GM18951 (cell line): ENCODE data around the gene CRNN.

Experiments
- POLR2A ChIP-seq: IDR thresholded peaks from 4 replicates; pipeline ENCODE4 v1.6.1; 2011; ENCODE audit warnings: mild to moderate bottlenecking; ENCODE audit not compliant: insufficient read length, insufficient read depth; ENCODE audit errors: extremely low read depth
- in situ Hi-C: fragments of 300-500 bp; cut with MboI; formaldehyde crosslinking; loops from one replicate; pipeline ENCODE4 v1.12.0; 2022; ENCODE audit warnings: low sequenced_read_pairs, mixed read lengths, inconsistent platforms; ENCODE audit not compliant: unreplicated experiment

Gene CRNN

DNA sequence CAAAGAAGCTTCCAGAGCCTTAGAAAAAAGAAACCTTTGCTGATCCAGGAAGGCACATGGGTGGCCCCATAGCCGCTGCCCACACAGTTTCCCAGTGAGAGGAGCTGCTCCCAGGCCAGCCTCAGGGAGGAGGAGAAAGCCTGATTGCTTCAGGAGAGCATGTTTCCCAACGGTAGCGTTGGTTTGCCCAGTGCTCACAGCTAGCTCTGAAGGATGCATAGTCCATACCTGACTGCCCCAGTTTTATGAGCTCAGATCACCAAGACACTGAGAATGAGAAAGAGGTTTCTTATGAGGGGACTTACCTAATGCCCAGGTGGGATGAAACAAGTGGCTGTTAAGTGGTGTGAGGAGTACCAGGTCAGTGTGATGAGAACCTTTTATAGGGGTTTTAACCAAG is at the start of gene CRNN:
TSS of gene CRNN (minus strand) at position 355 of the 400 bp plus-strand sequence. CDS start 2,030 bp downstream, outside the sequence.
- in situ Hi-C loops, result no loop called here
- TF ChIP-seq POLR2A, result no peak

DNA sequence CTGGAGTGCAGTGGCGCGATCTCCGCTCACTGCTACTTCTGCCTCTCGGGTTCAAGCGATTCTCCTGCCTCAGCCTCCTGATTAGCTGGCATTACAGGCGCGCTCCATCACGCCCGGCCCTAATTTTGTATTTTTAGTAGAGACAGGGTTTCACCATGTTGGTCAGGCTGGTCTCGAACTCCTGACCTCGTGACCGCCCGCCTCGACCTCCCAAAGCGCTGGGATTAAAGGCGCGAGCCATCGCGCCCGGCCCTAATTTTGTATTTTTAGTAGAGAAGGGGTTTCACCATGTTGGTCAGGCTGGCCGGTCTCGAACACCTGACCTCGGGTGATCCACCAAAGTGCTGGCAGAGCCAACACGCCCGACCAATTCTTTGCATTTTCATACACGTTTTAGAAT is 48.6 kb upstream of the CRNN start:
- in situ Hi-C loops, result loop anchor here (25.0 kb wide), 1 partner anchor 400 kb away; no protein-coding TSS in a partner anchor
- TF ChIP-seq POLR2A, result no peak

DNA sequence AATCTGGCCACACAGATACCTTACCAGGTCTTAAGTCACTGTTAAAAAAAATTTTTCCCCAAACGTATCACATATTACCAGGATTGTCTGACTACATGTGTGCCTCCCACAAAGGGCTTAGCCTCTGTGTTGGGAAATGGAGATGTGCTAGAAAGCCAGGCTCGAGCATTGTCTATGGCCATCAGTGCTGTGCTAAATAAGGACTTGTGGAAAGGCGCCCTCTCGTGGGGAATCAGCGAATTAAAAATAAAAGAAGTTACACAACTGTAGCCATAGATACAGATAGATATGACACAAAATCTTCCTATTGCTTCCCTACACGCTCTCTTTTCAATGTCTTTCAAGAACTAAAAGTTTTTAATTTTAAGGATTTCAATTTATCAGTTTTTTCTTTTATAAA is 47.5 kb upstream of the CRNN start:
- no peak for TF ChIP-seq POLR2A
- in situ Hi-C loops, result loop anchor here (25.0 kb wide), 1 partner anchor 399 kb away; no protein-coding TSS in a partner anchor

DNA sequence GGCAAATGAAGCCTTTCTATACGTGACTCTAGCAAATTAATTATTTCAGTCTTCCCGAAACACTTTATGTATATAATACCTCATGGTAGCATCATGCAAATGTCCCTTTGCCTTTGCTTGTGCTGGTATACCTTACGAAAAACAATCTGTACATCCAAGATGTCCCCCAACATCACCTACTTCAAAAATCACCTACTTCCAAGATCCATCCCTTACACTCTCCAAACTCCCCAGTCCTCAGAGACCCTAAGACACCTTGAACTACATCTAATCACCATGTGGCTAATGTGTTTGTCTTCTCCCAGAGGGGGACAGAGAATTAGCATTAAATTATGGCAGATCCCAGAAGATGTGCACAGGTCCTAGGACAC is 46.5 kb upstream of the CRNN start:
- in situ Hi-C loops, result loop anchor here (25.0 kb wide), 1 partner anchor 398 kb away; no protein-coding TSS in a partner anchor
- no peak for TF ChIP-seq POLR2A

DNA sequence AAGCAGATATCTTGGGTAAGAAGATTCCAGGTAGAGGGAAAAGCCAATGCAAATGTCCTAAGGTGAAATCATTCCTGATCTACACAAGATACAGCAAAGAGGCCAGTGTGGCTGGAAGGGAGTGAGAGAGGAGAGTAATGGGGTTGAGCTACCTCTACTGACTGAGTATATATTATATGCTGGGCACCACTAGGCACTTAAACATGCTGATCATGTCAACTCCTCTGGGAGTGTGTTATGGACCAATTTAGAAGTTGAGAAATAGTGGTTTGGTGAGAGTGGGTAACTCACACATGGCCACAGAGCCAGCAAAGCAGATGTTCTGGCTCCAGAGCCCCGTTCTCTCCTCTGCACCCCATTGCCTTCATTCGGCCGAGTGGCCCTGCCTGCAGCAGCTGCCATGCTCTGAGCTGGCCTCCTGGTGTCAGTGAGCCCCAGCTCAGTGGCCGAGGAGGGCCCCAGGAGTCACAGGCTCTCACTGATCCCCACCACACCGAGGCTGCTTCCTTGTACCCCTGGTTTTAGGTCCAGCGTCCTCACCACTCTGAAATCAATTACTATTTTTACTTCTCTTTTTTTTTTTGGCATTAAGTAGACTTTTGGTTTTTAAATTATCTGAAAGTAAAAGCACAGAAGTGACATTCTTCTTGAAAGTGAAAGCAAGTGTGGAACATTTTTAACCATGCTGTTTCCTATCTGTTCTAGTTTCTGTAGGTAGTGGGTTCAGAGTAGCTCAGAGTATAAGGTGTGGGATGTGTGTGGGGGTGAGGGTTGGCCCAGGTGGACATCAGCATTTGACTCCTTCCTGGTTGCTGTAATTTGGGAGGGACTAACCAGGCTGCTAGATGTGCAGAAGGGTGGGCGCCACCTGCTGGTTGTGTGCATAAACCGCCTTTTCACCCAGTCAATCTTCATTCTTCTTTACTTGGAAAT is 45.8 kb upstream of the CRNN start:
- in situ Hi-C loops, result loop anchor here (25.0 kb wide), 1 partner anchor 398 kb away; no protein-coding TSS in a partner anchor
- TF ChIP-seq POLR2A, result no peak

DNA sequence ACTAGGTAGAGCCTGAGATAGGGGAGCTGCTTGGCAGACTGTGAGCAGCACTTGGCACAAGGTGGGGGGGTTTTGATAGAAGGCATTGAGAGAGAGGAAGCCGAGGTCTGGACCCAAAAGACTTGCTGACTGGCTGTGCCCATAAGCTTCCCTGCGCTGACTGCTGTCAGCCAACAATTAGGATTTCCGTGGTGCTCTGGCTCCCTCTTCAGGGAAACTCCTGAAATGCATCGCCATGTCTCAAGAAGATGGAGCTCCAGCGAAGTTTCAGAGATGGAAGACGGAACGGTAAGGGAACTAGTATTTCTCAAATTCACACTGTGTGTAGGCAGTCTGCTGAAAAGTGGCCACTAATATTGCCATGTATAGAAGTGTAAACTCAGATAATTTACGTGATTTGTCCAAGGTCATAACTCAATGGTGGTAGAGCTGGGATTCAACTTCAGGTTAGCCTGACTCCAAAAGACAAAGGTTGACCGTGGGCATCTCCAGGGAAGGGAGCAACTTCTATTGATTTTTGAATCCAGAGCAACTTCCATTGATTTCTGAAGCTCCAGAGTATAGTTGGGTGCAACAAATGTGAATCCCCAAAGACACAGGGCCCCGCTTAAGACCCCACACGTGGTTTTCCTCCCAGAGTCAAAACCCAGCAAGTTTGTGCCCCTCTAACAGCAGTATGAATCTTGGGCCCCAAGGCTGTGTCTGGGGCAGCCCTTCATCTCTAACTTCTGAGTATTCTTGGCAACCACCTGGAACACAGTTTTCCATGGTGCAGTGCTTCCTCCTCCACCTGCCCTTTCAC is 44.5 kb upstream of the CRNN start:
- no peak for TF ChIP-seq POLR2A
- in situ Hi-C loops, result loop anchor here (25.0 kb wide), 1 partner anchor 396 kb away; no protein-coding TSS in a partner anchor

DNA sequence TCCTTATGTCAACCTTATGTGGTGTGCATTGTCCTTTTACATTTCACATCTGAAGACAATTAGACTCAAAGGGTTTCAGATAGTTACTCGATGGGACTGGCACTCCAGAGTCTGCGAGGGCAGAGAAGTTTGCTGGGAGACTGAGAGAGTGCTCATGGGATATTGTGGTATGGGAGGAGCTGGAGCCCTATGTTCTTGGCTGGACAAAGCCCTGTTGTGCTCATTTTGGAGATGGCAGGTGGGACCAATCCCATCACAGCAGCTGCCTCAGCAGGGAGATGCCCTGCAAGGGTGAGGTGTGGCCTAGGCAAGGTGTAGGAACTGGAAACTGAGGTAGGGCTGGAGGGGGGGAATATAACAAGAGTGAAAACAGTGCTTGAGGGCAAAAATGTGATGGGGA is 43.5 kb upstream of the CRNN start:
- no peak for TF ChIP-seq POLR2A
- in situ Hi-C loops, result loop anchor here (25.0 kb wide), 1 partner anchor 395 kb away; no protein-coding TSS in a partner anchor

DNA sequence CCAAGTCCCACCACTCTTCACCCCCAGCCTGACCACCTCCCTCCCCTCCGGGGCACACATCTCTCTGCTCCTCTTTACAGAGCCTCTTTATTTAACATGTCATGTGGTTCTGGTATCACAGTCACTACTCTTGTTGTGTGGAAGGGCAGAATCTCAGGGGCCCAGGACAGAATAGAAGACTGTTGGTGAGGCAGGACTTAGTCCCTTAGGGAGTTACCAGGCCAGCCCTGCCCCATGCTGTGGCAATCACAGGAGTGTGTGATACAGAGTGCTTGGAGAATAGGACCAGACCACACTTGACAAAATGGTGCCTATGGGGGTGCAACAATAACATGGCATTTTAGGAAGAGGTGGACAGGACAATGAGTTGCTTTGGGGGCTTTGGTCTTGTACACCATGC is 43.0 kb upstream of the CRNN start:
- in situ Hi-C loops, result loop anchor here (25.0 kb wide), 1 partner anchor 395 kb away; no protein-coding TSS in a partner anchor
- TF ChIP-seq POLR2A, result no peak

DNA sequence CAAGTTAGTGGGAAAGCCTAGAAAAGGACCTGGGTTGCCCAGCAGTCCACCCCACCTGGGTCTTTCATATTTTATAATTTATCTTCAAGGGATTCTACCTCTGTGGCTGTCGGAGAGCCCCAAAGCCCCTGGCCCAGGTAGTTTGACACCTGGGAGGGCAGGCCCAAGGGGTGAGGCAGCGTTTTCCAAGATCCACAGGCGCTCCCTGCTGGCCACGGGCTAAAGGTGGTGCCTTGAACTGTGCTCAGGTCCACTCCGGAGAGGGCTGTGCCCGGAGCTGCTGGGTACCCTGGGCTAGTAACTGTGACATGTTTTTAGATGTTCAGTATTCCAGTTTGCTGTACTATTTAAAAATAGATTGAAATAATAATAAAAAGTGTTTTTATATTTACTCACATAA is 37.2 kb upstream of the CRNN start:
- in situ Hi-C loops, result loop anchor here (25.0 kb wide), 1 partner anchor 389 kb away; no protein-coding TSS in a partner anchor
- no peak for TF ChIP-seq POLR2A

DNA sequence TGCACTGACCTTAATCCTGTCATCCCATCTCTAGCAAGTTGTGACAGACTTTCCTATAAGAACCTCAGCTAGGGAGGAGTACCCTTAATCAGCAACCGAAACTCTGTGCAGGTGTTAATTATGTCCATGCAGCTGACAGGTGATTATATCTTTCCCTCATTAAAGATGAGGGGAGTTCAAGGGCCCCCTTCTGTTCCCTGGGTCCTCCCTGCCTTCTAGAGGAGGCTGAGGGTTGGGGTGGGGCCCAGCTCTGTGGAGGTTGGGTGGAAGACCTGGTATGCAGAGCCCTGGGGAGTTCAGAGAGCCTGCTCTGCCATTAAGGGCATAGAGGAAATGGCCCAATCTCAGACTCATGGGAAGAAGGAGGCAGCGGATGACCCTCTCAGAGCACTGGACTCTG is 35.6 kb upstream of the CRNN start:
- in situ Hi-C loops, result loop anchor here (10.0 to 25.0 kb wide), 2 partner anchors 255 to 387 kb away; no protein-coding TSS in a partner anchor
- TF ChIP-seq POLR2A, result no peak

DNA sequence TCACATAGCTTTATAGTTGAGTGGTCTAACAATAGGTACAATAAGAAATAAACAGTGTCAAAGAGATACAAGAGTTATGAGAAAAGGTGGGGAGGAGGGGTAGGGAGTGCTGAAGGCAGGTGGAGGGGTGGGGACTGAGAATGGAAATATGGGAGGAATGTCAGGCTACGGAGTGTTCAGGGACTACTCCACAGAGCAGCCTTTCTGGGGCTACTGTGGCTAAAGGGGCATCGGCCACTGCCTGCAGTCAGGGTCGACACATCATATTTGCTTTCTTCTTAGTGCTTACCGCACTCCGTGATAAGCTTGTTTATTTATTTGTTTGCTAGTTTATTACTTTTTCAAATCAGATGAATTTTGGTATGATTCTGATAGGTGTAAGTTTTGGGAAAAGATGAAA is 34.4 kb upstream of the CRNN start:
- in situ Hi-C loops, result loop anchor here (10.0 kb wide), 1 partner anchor 254 kb away; no protein-coding TSS in a partner anchor
- no peak for TF ChIP-seq POLR2A

DNA sequence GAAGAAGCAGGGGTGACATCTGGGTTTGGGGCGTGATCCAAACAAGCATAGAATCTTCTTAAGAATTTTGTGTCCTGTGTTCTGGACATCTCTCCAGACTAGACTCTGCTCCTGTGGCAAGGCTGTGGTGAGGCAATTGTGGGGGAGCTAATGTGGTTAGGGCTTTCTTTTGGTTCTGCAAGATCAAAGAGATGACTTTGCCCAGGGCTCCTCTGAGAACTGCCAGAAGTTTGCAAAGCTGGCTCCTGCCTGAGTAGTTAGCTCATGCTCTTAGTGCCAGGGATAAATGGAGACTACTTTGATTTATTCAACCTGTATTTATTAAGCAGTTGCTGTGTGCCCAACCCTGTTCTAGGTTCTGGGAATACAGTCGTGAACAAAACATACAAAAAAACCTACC is 34.0 kb upstream of the CRNN start:
- in situ Hi-C loops, result loop anchor here (10.0 kb wide), 1 partner anchor 253 kb away; no protein-coding TSS in a partner anchor

DNA sequence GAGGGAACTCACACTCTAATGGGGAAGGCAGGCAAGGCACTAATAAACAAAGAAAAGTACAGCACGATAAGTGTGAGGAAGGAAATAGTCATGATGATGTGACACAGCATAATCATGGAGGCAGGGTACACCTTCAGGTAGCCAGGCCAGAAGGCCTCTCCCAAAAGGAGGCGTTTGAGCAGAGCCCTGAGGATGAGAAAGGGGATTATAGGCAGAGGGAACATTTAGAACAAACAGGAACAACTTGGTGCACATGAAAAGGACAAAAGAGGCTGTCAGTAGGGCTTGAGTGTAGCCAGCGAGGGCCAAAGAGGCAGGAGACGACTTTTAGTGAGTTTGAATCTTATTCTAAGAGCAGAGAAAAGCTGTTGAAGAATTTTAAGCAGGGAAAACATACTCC is 33.4 kb upstream of the CRNN start:
- TF ChIP-seq POLR2A, result no peak
- in situ Hi-C loops, result loop anchor here (10.0 kb wide), 1 partner anchor 253 kb away; no protein-coding TSS in a partner anchor

More for the DNA sequence above, 34.0 kb upstream of the CRNN start:
- no peak for TF ChIP-seq POLR2A

DNA sequence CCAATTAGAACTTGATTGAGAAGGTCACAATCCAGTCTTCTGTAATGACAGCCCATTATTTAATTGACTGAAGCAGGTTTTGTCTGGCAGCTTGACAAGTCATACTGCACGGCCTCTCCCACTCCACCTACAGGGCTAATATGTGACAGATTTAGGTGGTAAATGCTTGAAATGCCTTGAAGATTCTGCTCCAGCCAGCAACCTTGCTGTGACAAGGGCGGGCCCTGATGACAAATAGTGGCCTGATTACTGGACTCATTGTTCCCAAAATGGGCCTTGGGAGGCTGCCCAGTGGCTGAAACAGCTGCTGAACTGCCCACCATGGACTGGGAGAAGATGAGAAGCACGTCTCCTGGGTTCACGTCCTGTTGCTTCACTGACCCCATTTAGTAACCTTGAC is 30.0 kb upstream of the CRNN start:
- no peak for TF ChIP-seq POLR2A
- in situ Hi-C loops, result loop anchor here (10.0 kb wide), 1 partner anchor 249 kb away; no protein-coding TSS in a partner anchor
